Medulla oblongata (tissue), 1 donor: ENCODE measurements around the gene DMRT2.

ENCODE experiments used
- DNase-seq: peaks from one replicate; pipeline ENCODE4 v3.0.0-alpha.2; 2015; ENCODE audit errors: extremely low spot score

Gene DMRT2

DNA sequence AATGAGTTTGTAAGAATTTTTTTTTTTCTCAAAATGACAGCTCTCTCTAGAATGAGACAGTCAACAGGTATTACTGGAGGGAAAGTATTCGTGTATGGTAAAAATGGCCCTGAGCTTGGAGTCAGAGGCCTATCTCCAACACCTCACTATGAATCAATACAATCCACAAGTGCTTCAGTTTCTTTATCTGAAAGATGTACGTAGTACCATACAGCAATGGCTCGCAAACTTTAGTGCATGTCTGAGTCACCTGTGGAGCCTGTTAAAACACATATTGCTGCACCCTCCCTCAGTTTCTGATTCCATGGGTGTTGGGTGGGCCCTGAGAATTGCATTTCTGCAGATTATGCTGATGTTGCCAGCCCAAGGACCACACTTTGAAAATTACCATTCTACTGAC lies 44.6 kb downstream of the DMRT2 start:
- no peak for DNase-seq

DNA sequence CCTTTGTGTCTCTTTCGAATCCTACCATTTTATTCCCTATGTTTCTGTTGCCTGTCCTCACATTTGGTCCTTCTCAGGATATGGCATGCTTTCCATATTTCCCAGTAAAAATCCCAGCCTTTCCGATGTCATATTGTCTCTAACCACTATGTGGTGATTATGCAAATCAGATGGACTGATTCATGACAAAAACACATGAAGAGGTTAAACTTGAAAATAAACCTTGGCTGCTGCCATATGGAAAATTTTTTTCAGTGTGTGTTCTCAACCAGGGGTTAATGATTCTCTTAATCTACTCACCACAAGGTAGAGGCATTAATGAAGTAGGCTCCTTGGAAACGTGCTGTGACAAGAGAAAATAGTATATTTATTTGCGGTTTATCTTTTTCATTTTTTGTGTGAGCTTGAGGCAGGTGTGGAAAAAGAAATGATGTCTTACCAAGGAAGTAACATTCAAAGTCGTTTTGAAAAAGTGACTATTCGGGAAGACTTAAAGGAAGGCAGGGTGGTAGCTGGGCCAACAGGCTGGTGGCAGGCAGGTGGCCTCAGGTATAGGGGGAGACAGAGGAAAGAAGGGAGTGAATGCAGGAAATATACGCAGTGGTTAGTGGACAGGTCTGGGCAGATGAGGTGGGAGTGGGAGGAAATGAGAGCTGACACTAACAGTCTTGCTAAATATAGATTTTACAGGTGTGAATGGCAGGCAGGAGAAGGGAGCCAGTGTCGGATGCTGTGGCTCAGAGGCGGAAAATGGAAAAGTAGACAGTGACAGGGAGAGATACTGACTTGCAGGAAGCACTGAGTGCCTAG lies 46.2 kb downstream of the DMRT2 start:
- no peak for DNase-seq

DNA sequence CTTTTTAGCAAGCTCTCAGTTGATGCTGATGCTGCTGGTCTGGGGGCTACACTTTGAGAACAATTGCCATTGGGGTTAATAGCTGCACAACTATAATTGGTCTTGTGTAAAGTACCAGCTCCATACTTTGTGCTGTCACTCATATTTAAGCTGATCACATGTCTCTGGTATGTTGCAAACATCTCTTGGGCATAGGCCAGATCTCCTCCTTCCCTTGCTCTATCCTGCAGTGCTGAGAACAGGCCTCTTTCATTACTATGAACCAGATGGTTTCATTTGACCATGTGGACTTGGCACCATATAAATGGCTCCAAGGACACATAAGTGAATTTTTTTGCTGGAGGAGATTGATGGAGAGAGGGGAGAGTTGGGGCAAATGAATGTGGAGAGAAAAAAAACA lies 48.4 kb downstream of the DMRT2 start:
- no peak for DNase-seq

DNA sequence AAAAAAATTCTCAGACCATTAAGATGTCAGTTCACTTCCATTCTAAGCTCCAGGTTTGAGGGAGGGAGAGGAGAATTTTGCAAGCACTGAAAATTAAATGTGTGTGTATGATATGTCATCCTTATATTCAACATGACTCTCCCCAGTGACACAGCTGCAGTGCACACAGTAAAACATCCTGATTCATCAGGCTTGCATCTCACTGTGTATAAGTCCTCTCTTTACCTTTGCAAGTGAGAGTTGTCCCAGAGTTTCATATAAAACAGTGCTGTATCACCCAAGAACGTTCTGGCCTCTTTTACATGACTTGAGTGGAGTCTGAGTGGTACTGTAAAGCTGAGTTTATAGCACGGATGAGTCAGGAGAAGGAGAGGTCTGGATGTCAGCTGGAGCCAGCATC lies 50.0 kb downstream of the DMRT2 start:
- DNase-seq, result no peak

DNA sequence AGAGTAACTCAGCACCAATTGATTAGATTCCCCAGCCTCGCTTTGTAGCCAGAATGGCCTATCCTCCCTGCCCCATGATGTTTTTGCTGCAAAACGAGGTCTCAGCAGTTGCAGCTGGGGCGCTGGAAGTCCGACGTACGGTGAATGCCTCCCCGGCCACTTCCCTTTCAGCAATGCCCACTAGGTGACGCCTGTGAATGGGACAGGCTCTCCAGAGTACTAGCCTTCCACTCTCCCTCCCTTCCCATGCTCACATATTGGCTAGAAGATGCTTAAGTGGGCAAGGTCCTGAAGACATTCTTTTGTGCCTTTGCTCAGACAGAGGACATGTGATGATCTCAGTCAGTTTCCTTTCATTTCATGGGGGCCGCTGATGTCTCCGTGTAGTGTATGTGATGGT lies 50.8 kb downstream of the DMRT2 start:
- DNase-seq, result peak; percentile 67

DNA sequence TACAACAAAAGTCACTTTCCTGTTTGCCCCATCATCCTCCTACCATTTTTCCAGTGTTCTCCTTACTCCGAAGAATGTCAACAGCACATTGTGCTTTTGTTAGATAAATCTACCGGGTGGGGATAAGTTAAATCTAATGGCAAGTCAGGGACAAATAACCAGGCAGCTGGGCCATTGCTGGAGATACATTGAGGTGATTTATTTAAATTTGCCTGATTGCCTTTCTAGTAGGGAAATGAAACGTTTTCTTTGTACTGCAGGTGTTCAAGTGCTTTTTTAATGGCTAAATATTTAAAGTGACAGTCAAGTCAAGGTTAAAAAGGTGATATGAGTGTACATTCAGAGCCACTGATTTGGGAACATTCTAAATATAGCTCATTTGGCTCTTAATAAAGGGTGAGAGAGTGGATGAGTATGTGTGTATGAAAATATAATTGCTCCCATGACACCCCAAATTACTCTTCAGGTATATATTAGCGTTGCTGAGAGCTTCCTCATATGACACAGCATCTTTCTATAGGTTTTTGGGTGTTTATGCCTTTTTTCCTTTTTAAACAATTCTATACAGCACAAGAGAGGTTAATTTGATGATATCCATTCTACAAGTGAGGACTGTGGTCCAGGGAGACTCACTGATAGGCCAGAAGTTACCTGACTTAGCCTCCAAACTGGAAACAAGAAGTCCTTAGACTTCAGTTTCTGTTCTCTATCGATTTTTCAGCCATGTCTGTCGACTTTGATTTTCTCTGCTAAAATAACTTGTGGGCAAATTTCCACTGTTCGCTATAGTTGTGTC lies 51.9 kb downstream of the DMRT2 start:
- DNase-seq, result no peak

DNA sequence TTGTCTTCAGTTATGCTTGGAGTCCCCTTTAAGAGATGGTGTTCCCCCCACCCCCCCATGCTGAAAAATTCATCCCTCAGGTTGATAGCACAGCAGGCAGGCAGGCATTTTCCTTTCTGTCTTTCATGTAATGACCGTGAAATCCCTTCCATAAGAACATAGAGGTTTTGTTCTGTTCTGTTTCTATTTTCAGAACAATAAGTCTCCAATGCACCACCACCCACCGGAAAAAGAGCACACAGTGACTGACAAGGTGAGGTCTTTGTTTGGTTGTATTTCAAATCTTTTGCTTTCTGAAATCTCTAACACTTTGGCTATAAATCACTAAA lies 52.4 kb downstream of the DMRT2 start:
- no peak for DNase-seq
